ENCODE measurements around the gene HIVEP3.
A peak's percentile ranks its signal among the peaks of the same experiment; 100 is the strongest.

HIVEP3 gene

DNA sequence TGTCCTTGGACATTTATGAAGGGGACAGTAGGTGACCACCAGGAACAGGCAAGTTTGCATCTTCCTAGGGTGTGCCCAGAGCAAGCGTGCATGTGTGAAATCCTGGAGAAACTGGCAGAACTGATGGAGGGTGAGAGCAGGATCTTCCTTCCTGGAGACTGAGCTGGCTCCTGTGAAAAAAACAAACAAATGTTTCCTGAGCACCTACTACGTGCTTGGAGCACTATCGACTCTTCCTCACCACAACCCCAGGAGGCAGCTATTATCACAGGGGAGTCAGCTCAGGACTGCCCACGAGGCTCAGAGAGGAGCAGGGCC, 432.7 kb downstream of the HIVEP3 start:
- H3K4me1 ChIP-seq (ENCODE audit: insufficient read depth, low read length) = 0 out of 2 replicates have a peak, but pooled peaks cover 4% of the 10 kb centered on the region
- ATAC-seq (ENCODE audit: insufficient read depth, low read depth) (no peak), DNase-seq (no peak)
- no peak overlapping the region for H3K9ac ChIP-seq (ENCODE audit: low read depth, low read length)
- H3K36me3 ChIP-seq (ENCODE audit: insufficient read depth, low read length) = no peaks in the 10 kb centered on the region
- no peak overlapping the region for H3K4me3 ChIP-seq (ENCODE audit: low read depth in 1 of 2, low read length in 2 of 2)
- no peak overlapping the region for H3K4me2 ChIP-seq (ENCODE audit: insufficient read depth, low read length)
- H2AFZ ChIP-seq (ENCODE audit: low read depth, low read length) = no peak overlapping the region
- H4K20me1 ChIP-seq (ENCODE audit: insufficient read depth, low read length) = no peaks in the 10 kb centered on the region; the same call in 1 of the 2 replicates
- H3K27me3 ChIP-seq (ENCODE audit: insufficient read depth, low read length, poor library complexity) = peaks cover 4% of the 10 kb centered on the region
- TF ChIP-seq EZH2 (IDR thresholded peaks at IDR 0.05; ENCODE audit: borderline replicate concordance, low read depth, low read length, severe bottlenecking) (no peak), CTCF (IDR thresholded peaks at IDR 0.05; ENCODE audit: borderline replicate concordance, extremely low read depth, low read length, poor library complexity, severe bottlenecking) (no peak)
- no peak overlapping the region for H3K27ac ChIP-seq (ENCODE audit: low read length)
- H3K79me2 ChIP-seq (ENCODE audit: insufficient read depth, low read length) = no peaks in the 10 kb centered on the region
- H3K9me3 ChIP-seq (ENCODE audit: insufficient read depth, low read length, severe bottlenecking) = no peaks in the 10 kb centered on the region

DNA sequence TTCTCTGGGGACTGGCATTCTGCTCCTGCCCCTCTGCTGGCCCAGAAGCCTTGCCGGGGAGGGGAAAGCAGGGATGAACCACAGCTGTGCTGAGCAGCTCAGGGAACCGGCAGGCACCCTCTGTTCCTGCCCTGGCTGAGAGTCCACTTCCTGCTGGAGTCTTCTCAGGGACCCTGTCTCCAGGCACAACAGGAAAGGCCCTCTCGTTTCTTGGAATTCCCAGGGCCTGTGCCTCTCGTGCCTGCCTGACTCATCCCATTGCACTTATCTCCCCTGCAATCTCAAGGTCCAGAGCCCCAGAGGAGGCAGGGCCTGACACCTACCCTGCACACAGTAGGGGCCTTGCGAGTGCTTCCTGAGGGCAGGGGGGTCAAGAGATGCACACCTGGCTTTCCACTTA, 433.1 kb downstream of the HIVEP3 start:
- Histone ChIP-seq H2AFZ (ENCODE audit: low read depth, low read length) (no peak overlapping the region), H3K27me3 (ENCODE audit: insufficient read depth, low read length, poor library complexity) (peaks cover 4% of the 10 kb centered on the region), H3K4me1 (ENCODE audit: insufficient read depth, low read length) (0 out of 2 replicates have a peak, but pooled peaks cover 4% of the 10 kb centered on the region), H3K36me3 (ENCODE audit: insufficient read depth, low read length) (no peaks in the 10 kb centered on the region), H3K4me3 (ENCODE audit: low read depth in 1 of 2, low read length in 2 of 2) (no peak overlapping the region), H4K20me1 (ENCODE audit: insufficient read depth, low read length) (peaks cover under 1% of the 10 kb centered on the region; the same call in 1 of the 2 replicates), H3K79me2 (ENCODE audit: insufficient read depth, low read length) (no peaks in the 10 kb centered on the region), H3K27ac (ENCODE audit: low read length) (no peak overlapping the region), H3K4me2 (ENCODE audit: insufficient read depth, low read length) (no peak overlapping the region), H3K9ac (ENCODE audit: low read depth, low read length) (no peak overlapping the region), H3K9me3 (ENCODE audit: insufficient read depth, low read length, severe bottlenecking) (no peaks in the 10 kb centered on the region)
- ATAC-seq (ENCODE audit: insufficient read depth, low read depth) (no peak), DNase-seq (no peak)
- TF ChIP-seq CTCF (IDR thresholded peaks at IDR 0.05; ENCODE audit: borderline replicate concordance, extremely low read depth, low read length, poor library complexity, severe bottlenecking) (no peak), EZH2 (IDR thresholded peaks at IDR 0.05; ENCODE audit: borderline replicate concordance, low read depth, low read length, severe bottlenecking) (no peak)

DNA sequence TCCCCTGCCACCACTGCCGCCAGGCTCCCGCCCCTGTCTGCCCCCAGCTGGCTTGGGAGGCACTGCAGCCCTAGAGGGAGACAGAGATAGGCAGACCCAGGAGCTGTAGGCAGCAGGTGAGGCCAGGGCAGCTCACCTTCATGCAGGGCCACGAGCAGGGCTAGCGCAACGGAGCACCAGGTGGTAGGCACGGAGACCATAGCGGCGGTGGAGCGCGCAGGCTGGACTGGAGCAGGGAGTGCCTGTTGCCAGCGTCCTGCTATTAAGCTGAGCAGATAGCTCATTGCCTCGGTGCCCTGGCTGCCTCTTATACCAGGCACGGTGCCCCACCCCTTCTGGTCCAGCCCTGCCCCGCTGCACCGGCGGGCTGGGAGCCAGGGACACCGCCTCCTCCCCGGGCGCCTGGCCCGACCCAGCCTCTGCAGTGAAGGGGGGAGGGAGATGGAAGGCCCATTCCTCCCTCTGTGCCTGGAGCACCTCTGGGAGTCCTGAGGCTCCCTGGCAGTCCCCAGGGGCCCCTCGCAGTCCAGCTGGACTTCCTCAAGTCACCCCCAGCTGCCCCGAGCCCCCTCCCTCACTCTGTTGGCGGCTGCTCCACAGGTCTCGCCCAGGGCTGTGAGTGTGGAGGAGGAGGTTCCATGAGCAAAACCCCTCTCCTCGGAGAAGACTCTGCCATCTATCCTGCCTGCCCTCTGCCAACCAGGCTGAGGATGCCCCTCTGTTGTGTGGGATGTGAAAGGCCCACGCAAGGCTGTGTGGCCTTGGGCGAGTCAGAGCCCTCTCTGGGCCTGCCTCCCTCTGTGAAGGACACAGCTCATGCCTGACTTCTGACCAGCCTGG, 434.1 kb downstream of the HIVEP3 start, which contains the start of gene EDN2:
Gene EDN2 (minus strand): TSS at position 282 of the 840 bp plus-strand sequence. CDS start 82 bp downstream, at position 200.
- H3K9me3 ChIP-seq (ENCODE audit: insufficient read depth, low read length, severe bottlenecking) = no peaks in the 10 kb centered on the region
- no peaks in the 10 kb centered on the region for H3K79me2 ChIP-seq (ENCODE audit: insufficient read depth, low read length)
- peaks cover 4% of the 10 kb centered on the region for H3K27me3 ChIP-seq (ENCODE audit: insufficient read depth, low read length, poor library complexity)
- DNase-seq = no peak
- H3K4me2 ChIP-seq (ENCODE audit: insufficient read depth, low read length) = no peak within 1 kb of the TSS
- H3K36me3 ChIP-seq (ENCODE audit: insufficient read depth, low read length) = no peaks in the 10 kb centered on the region
- no peak within 1 kb of the TSS for H3K4me3 ChIP-seq (ENCODE audit: low read depth in 1 of 2, low read length in 2 of 2)
- TF ChIP-seq CTCF (IDR thresholded peaks at IDR 0.05; ENCODE audit: borderline replicate concordance, extremely low read depth, low read length, poor library complexity, severe bottlenecking) (peak; percentile 47), EZH2 (IDR thresholded peaks at IDR 0.05; ENCODE audit: borderline replicate concordance, low read depth, low read length, severe bottlenecking) (no peak)
- no peak within 1 kb of the TSS for H3K27ac ChIP-seq (ENCODE audit: low read length)
- H3K4me1 ChIP-seq (ENCODE audit: insufficient read depth, low read length) = 0 out of 2 replicates have a peak, but pooled peaks cover 4% of the 10 kb centered on the region
- H4K20me1 ChIP-seq (ENCODE audit: insufficient read depth, low read length) = peaks cover 8% of the 10 kb centered on the region
- no peak within 1 kb of the TSS for H3K9ac ChIP-seq (ENCODE audit: low read depth, low read length)
- peak; percentile 52; the same call in 2 of the 3 replicates for ATAC-seq (ENCODE audit: insufficient read depth, low read depth)
- H2AFZ ChIP-seq (ENCODE audit: low read depth, low read length) = no peak within 1 kb of the TSS

Measured in DND-41 (cell line).